Neural cell (in vitro differentiated cells): Measurements from ENCODE around the gene TAF1B.

Experiments used
- EP300 ChIP-seq: fragments of 450-650 bp; conservative IDR thresholded peaks from 2 replicates; pipeline ENCODE4 v1.6.1; 2014; ENCODE audit warnings: antibody characterized with exemption, mild to moderate bottlenecking, moderate library complexity; ENCODE audit not compliant: poor library complexity, severe bottlenecking
- EZH2 ChIP-seq: fragments of 200-600, 300-800 bp; shearing (Covaris generic), sonication (generic); IDR thresholded peaks from 2 replicates; pipeline ENCODE4 v1.6.1; 2014; ENCODE audit warnings: antibody characterized with exemption, low read length, borderline replicate concordance, mild to moderate bottlenecking; ENCODE audit not compliant: insufficient read depth, poor library complexity, severe bottlenecking
- MXI1 ChIP-seq: fragments of 450-650 bp; conservative IDR thresholded peaks from 2 replicates; pipeline ENCODE4 v1.6.1; 2014; ENCODE audit warnings: antibody characterized with exemption, mild to moderate bottlenecking; ENCODE audit not compliant: poor library complexity, severe bottlenecking
- POLR2AphosphoS5 ChIP-seq: IDR thresholded peaks from 2 replicates; pipeline ENCODE4 v1.6.1; 2012
- RAD21 ChIP-seq: fragments of 450-650 bp; conservative IDR thresholded peaks from 2 replicates; pipeline ENCODE4 v1.6.1; 2014; ENCODE audit warnings: antibody characterized with exemption, mild to moderate bottlenecking, moderate library complexity
- SMC3 ChIP-seq: fragments of 450-650 bp; conservative IDR thresholded peaks from 2 replicates; pipeline ENCODE4 v1.6.1; 2014; ENCODE audit warnings: antibody characterized with exemption, mild to moderate bottlenecking, moderate library complexity; ENCODE audit not compliant: poor library complexity
- TAF1 ChIP-seq: IDR thresholded peaks from 2 replicates; pipeline ENCODE4 v1.6.1; 2012; ENCODE audit warnings: low read depth
- TF ChIP-seq, protein P1 (sequence below): fragments of 450-650 bp; IDR thresholded peaks from 2 replicates; pipeline ENCODE4 v1.5.1; 2014; ENCODE audit warnings: antibody characterized with exemption, mild to moderate bottlenecking, moderate library complexity; ENCODE audit not compliant: poor library complexity, severe bottlenecking
- TF ChIP-seq, protein P2 (sequence below): IDR thresholded peaks from 2 replicates; pipeline ENCODE4 v1.6.1; 2012; ENCODE audit warnings: borderline replicate concordance

GRCh38 chr2:9815844-9816279, 27.4 kb upstream of the TAF1B start:
- TF ChIP-seq, protein P1, sequence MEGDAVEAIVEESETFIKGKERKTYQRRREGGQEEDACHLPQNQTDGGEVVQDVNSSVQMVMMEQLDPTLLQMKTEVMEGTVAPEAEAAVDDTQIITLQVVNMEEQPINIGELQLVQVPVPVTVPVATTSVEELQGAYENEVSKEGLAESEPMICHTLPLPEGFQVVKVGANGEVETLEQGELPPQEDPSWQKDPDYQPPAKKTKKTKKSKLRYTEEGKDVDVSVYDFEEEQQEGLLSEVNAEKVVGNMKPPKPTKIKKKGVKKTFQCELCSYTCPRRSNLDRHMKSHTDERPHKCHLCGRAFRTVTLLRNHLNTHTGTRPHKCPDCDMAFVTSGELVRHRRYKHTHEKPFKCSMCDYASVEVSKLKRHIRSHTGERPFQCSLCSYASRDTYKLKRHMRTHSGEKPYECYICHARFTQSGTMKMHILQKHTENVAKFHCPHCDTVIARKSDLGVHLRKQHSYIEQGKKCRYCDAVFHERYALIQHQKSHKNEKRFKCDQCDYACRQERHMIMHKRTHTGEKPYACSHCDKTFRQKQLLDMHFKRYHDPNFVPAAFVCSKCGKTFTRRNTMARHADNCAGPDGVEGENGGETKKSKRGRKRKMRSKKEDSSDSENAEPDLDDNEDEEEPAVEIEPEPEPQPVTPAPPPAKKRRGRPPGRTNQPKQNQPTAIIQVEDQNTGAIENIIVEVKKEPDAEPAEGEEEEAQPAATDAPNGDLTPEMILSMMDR: no peak
- TF ChIP-seq POLR2AphosphoS5 (no peak), TAF1 (no peak), RAD21 (no peak), MXI1 (no peak), EZH2 (no peak), EP300 (no peak), SMC3 (no peak)
- TF ChIP-seq, protein P2, sequence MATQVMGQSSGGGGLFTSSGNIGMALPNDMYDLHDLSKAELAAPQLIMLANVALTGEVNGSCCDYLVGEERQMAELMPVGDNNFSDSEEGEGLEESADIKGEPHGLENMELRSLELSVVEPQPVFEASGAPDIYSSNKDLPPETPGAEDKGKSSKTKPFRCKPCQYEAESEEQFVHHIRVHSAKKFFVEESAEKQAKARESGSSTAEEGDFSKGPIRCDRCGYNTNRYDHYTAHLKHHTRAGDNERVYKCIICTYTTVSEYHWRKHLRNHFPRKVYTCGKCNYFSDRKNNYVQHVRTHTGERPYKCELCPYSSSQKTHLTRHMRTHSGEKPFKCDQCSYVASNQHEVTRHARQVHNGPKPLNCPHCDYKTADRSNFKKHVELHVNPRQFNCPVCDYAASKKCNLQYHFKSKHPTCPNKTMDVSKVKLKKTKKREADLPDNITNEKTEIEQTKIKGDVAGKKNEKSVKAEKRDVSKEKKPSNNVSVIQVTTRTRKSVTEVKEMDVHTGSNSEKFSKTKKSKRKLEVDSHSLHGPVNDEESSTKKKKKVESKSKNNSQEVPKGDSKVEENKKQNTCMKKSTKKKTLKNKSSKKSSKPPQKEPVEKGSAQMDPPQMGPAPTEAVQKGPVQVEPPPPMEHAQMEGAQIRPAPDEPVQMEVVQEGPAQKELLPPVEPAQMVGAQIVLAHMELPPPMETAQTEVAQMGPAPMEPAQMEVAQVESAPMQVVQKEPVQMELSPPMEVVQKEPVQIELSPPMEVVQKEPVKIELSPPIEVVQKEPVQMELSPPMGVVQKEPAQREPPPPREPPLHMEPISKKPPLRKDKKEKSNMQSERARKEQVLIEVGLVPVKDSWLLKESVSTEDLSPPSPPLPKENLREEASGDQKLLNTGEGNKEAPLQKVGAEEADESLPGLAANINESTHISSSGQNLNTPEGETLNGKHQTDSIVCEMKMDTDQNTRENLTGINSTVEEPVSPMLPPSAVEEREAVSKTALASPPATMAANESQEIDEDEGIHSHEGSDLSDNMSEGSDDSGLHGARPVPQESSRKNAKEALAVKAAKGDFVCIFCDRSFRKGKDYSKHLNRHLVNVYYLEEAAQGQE: no peak
